Measurements from ENCODE around the gene CACNG7. TPM values are rescaled to one million over a fixed set of nuclear protein-coding genes. Genes with fewer than 3 reads are reported as not detected.

CACNG7 gene
- total RNA-seq, 3 donors from 2014 or later: 0.54 TPM; not detected in 2

DNA sequence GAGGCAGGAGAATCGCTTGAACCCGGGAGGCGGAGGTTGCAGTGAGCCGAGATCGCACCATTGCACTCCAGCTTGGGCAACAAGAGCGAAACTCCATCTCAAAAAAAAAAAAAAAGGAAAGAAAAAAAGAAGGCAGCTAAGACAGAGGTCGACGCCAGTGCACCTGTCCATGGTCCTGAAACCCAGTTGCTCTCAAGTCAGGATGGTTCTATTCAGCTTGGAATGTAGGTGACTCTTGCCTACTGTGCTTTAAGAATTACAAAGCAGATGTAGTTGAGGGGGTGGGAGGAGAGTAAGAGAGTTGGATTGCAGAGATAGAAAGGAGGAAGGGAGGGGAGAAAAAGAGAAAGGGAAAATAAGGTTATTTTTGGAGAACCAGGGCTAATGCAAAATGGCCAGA is 18.7 kb downstream of the CACNG7 start:
- Histone ChIP-seq H3K9me3 (no peaks in the 10 kb centered on the region), H3K4me1 (ENCODE audit: low read depth) (no peaks in the 10 kb centered on the region), H3K36me3 (ENCODE audit: low read depth) (no peaks in the 10 kb centered on the region), H3K4me3 (no peak overlapping the region)
- TF ChIP-seq CTCF (IDR thresholded peaks at IDR 0.05): no peak
- intact Hi-C loops (cut with DNase I, micrococcal nuclease): no loop called here
- no peak for ATAC-seq
- DNase-seq: peak in 1 of 3 donors; percentile 59

- Histone ChIP-seq H3K4me3 (no peak overlapping the region), H3K36me3 (ENCODE audit: low read depth) (no peaks in the 10 kb centered on the region), H3K9me3 (no peaks in the 10 kb centered on the region), H3K4me1 (ENCODE audit: low read depth) (no peaks in the 10 kb centered on the region)
- no peak for DNase-seq
- no peak for ATAC-seq
- intact Hi-C loops (cut with DNase I, micrococcal nuclease): no loop called here
- TF ChIP-seq CTCF (IDR thresholded peaks at IDR 0.05): no peak
Observed at GRCh38 chr19:53936029-53936428, 27.0 kb downstream of the CACNG7 start.

DNA sequence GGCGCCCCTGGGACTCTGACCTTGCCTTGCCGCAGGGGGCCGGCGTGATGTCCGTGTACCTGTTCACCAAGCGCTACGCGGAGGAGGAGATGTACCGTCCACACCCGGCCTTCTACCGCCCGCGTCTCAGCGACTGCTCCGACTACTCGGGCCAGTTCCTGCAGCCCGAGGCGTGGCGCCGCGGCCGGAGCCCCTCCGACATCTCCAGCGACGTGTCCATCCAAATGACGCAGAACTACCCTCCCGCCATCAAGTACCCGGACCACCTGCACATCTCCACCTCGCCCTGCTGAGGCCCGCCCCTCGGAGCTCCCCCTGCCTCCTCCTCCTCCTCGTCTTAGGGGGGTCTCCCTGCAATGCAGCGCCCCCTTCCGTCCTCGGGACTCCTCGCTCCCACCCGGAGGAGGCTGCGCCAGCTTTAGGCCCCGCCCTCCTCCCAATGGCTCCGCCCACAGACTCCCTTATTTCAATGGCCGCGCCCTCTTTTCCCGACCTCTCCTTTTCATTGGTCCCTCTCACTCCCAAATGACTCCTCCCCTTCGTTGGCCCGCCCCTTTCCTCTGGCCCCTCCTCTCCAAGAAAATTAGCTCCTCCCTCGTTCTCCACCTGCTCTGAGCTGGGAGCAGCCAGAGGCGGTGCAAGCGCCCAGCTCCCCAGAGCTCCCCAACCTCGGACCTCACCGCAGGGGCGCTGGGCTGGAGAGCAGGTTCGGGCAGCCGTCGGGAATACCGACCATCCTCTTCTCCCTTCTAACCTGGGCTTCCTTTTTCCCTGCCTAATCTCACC is 33.1 kb downstream of the CACNG7 start:
- Histone ChIP-seq H3K4me1 (ENCODE audit: low read depth) (no peaks in the 10 kb centered on the region), H3K9me3 (no peaks in the 10 kb centered on the region), H3K36me3 (ENCODE audit: low read depth) (no peaks in the 10 kb centered on the region), H3K4me3 (no peak overlapping the region)
- DNase-seq (peak in 1 of 3 donors; percentile 2), ATAC-seq (no peak)
- no peak for TF ChIP-seq CTCF (IDR thresholded peaks at IDR 0.05)
- intact Hi-C loops (cut with DNase I, micrococcal nuclease): no loop called here

DNA sequence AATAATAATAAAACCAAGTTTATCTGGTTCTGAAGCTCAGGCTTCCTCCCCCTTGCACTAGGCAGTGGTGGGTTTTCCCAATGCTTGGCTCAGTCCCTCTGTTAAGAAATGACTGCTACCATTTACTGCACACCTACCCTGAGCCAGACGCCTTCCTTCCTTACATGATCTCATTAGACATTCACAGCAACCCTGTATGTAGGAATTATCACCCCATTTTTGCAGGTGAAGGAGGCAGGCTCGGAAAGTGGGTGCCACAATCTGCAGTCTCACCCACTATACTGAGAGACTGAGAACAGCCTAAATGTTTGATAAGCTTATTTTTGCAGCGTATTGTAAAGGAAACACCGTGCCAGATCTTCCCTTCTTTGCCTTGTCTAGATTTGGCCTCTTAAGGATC is 35.3 kb downstream of the CACNG7 start:
- DNase-seq (no peak), ATAC-seq (no peak)
- H3K4me3 ChIP-seq: no peak overlapping the region
- H3K36me3 ChIP-seq (ENCODE audit: low read depth): no peaks in the 10 kb centered on the region
- TF ChIP-seq CTCF (IDR thresholded peaks at IDR 0.05): no peak
- intact Hi-C loops (cut with DNase I, micrococcal nuclease): no loop called here
- H3K9me3 ChIP-seq: no peaks in the 10 kb centered on the region
- H3K4me1 ChIP-seq (ENCODE audit: low read depth): no peaks in the 10 kb centered on the region

DNA sequence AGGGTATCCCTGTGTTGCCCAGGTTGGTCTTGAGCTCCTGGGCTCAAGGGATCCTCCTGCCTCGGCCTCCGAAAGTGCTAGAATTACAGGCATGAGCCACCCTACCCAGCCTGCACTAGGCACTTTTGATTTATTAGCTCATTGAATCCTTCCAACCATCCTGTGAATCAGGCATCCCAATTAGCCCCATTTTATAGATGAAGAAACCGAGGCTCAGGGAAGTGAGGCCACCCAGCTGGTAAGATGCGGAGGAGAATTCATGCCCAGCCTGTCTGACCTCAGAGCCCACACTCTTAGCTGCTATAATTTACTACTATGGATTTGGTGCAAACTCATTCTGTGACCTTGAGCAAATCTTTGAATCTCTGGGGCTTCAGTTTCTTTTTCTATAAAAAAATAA is 35.9 kb downstream of the CACNG7 start:
- no peak for TF ChIP-seq CTCF (IDR thresholded peaks at IDR 0.05)
- ATAC-seq (no peak), DNase-seq (no peak)
- intact Hi-C loops (cut with DNase I, micrococcal nuclease): no loop called here
- Histone ChIP-seq H3K4me1 (ENCODE audit: low read depth) (no peaks in the 10 kb centered on the region), H3K36me3 (ENCODE audit: low read depth) (no peaks in the 10 kb centered on the region), H3K4me3 (no peak overlapping the region), H3K9me3 (no peaks in the 10 kb centered on the region)
